ENCODE data around the gene ARSA. TPM values are rescaled to one million over a fixed set of nuclear protein-coding genes. Genes with fewer than 3 reads are reported as not detected.
A peak's percentile ranks its signal among the peaks of the same experiment; 100 is the strongest.

ARSA gene
- total RNA-seq (10 to 100 TPM; 19.3 to 26.3 (median 23.8) TPM), polyA plus RNA-seq (10 to 100 TPM; 10.8 to 56.9 (median 26.8) TPM)

DNA sequence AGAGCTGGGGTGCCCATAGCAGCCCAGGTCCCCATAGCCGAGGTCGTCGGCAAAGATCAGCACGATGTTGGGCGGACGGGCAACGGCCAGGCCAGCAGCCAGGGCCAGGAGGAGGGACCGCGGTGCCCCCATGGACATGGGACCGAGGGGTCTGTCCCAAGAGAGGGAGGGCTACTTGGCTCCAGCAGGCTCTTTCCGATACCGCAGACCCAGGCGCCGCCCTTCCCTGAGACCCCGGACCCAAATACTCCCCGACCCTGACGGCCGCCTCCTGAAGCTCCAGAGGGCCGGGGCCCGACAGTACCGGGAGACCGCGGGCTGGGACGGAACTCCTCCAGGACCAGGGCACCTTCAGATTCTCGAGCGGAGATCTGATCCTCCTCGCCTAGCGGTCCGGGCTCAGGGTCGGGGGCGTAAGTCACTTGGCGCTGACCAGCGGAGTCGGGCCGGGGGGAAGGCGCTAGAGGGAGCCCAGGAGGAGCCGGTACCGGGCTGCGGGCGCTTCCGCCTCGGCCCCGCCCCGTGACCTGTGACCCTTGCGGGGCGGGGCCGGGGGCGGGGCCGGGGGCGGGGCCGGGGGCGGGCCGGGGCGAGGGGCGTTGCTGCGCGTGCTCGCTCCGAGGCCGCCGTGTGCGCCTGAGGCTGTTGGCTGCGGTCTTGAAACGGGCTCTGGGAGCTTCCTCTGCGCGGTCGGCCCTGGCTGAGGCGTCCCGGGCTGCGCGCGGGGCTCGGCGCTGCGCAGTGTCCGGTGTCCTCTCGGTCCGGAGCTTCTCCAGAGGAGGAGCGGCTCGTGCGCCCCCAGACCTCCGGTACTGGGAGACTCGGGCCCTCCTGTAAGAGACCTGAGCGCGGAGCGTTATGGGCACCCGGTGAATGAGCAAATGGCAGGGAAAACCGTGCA lies at the start of gene ARSA:
Gene ARSA, minus strand, starts transcription at position 511 of the 901 bp plus-strand sequence. Its CDS starts 373 bp downstream, at position 138.
- Histone ChIP-seq H3K9me3 (no peaks in the 10 kb centered on the region), H3K36me3 (no peaks in the 10 kb centered on the region), H3K27ac (peak within 1 kb of the TSS; percentile 76 to 84 (median 82)), H3K4me3 (peak within 1 kb of the TSS; percentile 57 to 81 (median 76)), H3K4me1 (peaks cover 0 to 20% (median 15%) of the 10 kb centered on the region in 4 donors), H3K27me3 (no peaks in the 10 kb centered on the region)
- peak; percentile 92 for DNase-seq
- WGBS, 2 donors: 0 to 7% methylated on average over 88 of the region's 88 CpGs
- TF ChIP-seq, protein P1, sequence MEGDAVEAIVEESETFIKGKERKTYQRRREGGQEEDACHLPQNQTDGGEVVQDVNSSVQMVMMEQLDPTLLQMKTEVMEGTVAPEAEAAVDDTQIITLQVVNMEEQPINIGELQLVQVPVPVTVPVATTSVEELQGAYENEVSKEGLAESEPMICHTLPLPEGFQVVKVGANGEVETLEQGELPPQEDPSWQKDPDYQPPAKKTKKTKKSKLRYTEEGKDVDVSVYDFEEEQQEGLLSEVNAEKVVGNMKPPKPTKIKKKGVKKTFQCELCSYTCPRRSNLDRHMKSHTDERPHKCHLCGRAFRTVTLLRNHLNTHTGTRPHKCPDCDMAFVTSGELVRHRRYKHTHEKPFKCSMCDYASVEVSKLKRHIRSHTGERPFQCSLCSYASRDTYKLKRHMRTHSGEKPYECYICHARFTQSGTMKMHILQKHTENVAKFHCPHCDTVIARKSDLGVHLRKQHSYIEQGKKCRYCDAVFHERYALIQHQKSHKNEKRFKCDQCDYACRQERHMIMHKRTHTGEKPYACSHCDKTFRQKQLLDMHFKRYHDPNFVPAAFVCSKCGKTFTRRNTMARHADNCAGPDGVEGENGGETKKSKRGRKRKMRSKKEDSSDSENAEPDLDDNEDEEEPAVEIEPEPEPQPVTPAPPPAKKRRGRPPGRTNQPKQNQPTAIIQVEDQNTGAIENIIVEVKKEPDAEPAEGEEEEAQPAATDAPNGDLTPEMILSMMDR (IDR thresholded peaks at IDR 0.05): peak in 1 of 4 experiments; percentile 11
- TF ChIP-seq EP300 (IDR thresholded peaks at IDR 0.05) (no peak), POLR2AphosphoS5 (IDR thresholded peaks at IDR 0.05) (peak; percentile 39 to 71 (median 64)), POLR2A (IDR thresholded peaks at IDR 0.05) (peak in 1 of 2 donors; percentile 11)
- intact Hi-C loops (cut with DNase I): loop anchor here (5.0 kb wide), 4 partner anchors 46 to 386 kb away; partner anchors contain the start of genes CHKB and SCO2

DNA sequence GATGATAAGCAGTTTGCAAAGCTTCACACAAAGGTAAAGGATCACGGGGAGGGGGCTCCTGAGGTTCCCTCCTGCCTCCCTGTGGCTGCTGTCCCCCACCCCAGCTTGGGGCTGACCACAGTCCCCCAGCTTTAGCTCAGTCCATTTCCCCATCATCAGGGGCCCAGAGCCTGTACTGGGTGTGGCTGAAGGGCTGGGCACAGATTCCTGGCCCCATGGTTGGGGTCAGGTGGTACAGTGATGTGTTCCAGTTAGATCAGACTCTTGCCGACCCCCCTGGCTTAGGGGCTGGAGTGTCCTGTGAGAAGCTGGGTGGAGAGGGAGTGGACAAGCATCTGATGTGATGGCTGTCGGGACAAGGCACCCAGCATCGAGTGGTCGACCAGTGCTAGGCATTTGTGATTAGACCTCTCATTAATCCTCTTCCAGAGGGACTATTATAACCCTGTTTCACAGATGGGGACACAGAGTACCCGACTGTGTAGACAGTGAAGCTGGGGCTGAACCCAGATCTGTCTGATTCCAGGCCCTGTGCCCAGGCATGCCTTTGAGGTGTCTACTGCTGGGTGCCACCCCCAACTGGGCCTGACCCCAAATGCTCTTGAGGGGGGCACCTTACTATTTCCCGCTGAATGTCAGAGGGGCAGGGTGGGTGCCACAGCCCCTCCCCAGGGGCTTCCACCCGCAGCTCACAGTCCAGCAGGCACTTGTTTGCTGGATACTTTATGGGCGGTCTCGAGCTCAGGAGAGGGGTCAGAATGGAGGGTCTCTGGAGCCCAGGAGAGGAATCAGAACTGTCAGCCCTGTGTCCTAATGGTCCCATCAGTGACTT lies 48.9 kb upstream of the ARSA start:
- Histone ChIP-seq H3K27ac (no peak overlapping the region), H3K36me3 (no peaks in the 10 kb centered on the region), H3K27me3 (peaks cover 22 to 43% (median 35%) of the 10 kb centered on the region in 3 donors), H3K4me1 (peaks cover 0 to 18% (median 15%) of the 10 kb centered on the region in 4 donors), H3K9me3 (no peaks in the 10 kb centered on the region), H3K4me3 (peak overlapping the region in 1 of 4 donors; percentile 44)
- DNase-seq: no peak
- WGBS, 2 donors: 80 to 87% methylated on average over 10 of the region's 10 CpGs
- intact Hi-C loops (cut with DNase I): no loop called here
- TF ChIP-seq POLR2AphosphoS5 (IDR thresholded peaks at IDR 0.05): no peak
- no peak for TF ChIP-seq POLR2A (IDR thresholded peaks at IDR 0.05)
- TF ChIP-seq, protein P1 (IDR thresholded peaks at IDR 0.05): no peak
- TF ChIP-seq EP300 (IDR thresholded peaks at IDR 0.05): no peak

DNA sequence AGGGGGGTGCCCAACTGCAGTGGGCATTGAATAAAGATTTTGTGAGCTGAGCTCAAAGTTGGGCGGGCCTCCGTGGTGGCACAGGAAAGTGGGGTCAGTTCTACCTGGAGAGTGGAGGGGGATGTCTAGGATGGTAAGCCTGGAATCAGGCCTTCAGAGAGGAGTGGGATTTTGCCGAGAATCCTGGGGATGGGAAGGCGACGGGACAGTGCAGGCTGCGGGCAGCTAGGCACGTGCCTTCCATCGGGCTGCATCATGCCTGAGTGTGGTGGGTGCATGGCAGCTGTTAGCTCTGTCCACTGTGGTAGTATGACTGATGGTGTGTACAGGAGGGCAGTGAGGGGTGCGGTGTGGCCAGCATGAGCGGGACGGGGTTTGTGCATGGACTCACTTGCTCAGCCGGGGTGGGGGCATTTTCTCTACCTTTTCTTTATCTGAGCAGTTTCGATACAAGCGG lies 48.3 kb upstream of the ARSA start:
- Histone ChIP-seq H3K27ac (no peak overlapping the region), H3K9me3 (no peaks in the 10 kb centered on the region), H3K36me3 (no peaks in the 10 kb centered on the region), H3K27me3 (peaks cover 22 to 49% (median 39%) of the 10 kb centered on the region in 3 donors), H3K4me1 (peaks cover 0 to 18% (median 15%) of the 10 kb centered on the region in 4 donors), H3K4me3 (peak overlapping the region in 2 of 4 donors; percentile 41 to 44)
- no peak for DNase-seq
- no peak for TF ChIP-seq POLR2A (IDR thresholded peaks at IDR 0.05)
- TF ChIP-seq EP300 (IDR thresholded peaks at IDR 0.05): no peak
- TF ChIP-seq, protein P1 (IDR thresholded peaks at IDR 0.05): no peak
- TF ChIP-seq POLR2AphosphoS5 (IDR thresholded peaks at IDR 0.05): no peak
- 88 to 92% methylated on average over 14 of the region's 14 CpGs for WGBS, 2 donors
- intact Hi-C loops (cut with DNase I): no loop called here

DNA sequence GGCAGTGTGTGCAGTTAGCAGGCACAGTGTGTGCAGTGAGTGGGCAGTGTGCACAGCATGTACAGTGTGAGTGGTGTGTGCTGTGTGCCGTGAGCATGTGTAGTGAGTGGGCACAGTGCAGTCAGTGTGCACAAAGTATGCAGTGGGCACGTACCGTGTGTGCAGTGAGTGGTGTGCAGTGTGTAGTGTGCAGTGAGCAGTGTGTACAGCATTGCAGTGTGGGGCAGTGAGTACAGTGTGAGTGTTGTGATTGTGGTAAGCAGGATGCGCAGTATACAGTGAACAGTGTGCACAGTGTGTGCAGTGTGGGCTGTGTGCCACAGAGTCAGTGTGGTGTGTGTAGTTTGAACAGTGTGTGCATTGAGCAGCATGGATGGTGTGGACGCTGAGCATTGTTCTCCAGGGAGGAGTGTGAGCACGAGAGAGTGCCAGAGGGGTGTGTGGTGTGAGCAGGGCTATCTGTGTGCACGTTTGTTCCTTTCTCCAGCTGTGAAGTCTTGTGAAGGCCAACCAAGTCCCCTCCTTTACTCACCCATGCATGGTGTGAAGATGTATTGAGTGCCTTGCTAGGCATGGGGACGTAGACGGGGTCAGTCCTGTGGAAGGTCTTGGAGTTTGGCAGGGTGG lies 47.7 kb upstream of the ARSA start:
- Histone ChIP-seq H3K4me1 (peaks cover 0 to 18% (median 15%) of the 10 kb centered on the region in 4 donors), H3K4me3 (peak overlapping the region in 3 of 4 donors; percentile 28 to 44 (median 41)), H3K27ac (no peak overlapping the region), H3K36me3 (no peaks in the 10 kb centered on the region), H3K27me3 (peaks cover 22 to 54% (median 39%) of the 10 kb centered on the region in 3 donors), H3K9me3 (no peaks in the 10 kb centered on the region)
- intact Hi-C loops (cut with DNase I): no loop called here
- DNase-seq: no peak
- TF ChIP-seq POLR2A (IDR thresholded peaks at IDR 0.05) (no peak), POLR2AphosphoS5 (IDR thresholded peaks at IDR 0.05) (no peak), EP300 (IDR thresholded peaks at IDR 0.05) (no peak)
- TF ChIP-seq, protein P1 (IDR thresholded peaks at IDR 0.05): no peak
- 61 to 80% methylated on average over 9 of the region's 9 CpGs for WGBS, 2 donors

All from sigmoid colon (tissue), 7 donors.